Measurements from ENCODE around the gene CILP.

Gene CILP

GRCh38 chr15:65222891-65223290, 11.6 kb upstream of the CILP start:
- H3K4me3 ChIP-seq (replicated peaks; ENCODE audit: low read depth, low read length): no peak overlapping the region
- no peak for DNase-seq (ENCODE audit: low read depth)

DNA sequence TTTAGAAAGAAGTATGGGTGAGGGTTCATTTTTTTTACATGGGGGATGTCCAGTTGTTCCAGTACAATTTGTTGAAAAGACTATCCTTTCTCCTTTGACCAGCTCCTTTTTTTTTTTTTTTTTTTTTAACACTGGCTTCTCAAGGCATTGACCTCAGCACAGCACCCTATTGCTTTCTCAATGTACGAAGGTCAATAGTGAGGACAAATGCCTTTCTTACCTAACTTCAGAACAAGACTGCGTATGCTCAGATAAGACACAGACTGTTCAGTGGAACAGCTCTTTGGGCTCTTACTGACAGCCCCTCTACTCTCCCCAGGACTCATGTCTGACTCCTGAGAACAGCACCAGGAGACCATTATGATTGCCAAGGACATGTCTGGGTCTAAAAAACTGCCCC, 10.4 kb upstream of the CILP start:
- no peak overlapping the region for H3K4me3 ChIP-seq (replicated peaks; ENCODE audit: low read depth, low read length)
- no peak for DNase-seq (ENCODE audit: low read depth)
- no peak for TF ChIP-seq CTCF (IDR thresholded peaks at IDR 0.05; ENCODE audit: low read length, missing control alignments)

More at GRCh38 chr15:65222891-65223290, 11.6 kb upstream of the CILP start:
- TF ChIP-seq CTCF (IDR thresholded peaks at IDR 0.05; ENCODE audit: low read length, missing control alignments): no peak

DNA sequence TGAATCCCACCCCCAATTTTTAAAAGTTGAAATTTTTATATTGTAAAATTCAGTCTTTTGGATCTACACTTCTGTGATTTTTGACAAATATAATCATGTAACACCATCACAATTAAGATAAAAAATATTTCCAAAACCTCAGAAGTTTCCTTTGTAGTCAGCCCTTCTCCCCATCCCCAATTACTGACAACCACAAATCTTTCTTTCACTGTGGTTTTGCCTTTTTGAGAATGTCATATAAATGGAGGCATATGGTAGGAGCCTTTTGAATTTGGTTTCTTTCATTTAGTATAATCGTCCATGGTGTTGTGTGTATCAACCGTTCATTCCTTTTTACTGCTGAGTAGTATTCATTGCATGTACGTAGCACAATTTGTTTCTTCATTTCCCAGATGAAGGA, 7.9 kb upstream of the CILP start:
- TF ChIP-seq CTCF (IDR thresholded peaks at IDR 0.05; ENCODE audit: low read length, missing control alignments): no peak
- no peak for DNase-seq (ENCODE audit: low read depth)
- H3K4me3 ChIP-seq (replicated peaks; ENCODE audit: low read depth, low read length): no peak overlapping the region

DNA sequence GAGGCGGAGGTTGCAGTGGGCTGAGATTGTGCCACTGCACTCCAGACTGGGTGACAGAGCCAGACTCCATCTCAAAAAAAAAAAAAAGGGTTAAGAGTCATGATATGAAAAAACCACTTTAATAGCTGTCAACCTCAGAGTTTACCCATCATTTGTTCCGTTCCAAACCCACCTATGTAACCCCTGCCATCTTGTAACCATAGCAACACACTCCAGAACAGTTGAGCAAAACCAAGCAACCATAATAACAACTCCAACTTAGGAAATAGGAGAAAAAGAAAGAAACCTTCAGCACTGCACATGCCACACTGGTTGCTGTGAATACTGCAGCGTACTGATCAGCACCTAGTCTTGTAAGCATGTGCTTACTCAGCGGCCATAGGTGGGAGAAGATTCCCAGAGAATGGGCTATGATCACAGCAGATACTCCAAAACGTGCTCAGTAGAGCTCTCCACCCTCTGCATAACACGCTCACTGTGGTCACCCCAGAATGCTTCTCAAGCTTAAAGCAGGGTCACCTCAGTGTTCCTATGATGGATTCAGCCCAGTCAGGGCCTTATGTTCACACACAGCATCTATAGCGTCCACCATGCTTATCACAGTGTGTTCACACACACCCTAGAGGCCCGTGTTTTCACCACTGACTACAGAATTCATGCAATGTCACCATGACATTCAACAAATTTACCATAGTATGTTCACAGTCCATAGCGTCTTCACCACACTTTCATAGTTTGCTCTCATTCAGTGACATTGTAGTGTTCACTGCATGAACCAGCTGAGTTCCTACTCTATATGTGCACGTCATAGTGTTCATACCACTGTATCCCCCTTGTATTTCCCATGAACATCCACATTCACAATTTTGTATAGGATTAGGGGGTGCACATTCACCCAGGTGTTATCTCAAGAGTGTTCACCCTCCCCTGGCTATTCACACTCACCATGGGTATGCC, 6.5 kb upstream of the CILP start:
- H3K4me3 ChIP-seq (replicated peaks; ENCODE audit: low read depth, low read length): no peak overlapping the region
- TF ChIP-seq CTCF (IDR thresholded peaks at IDR 0.05; ENCODE audit: low read length, missing control alignments): no peak

DNA sequence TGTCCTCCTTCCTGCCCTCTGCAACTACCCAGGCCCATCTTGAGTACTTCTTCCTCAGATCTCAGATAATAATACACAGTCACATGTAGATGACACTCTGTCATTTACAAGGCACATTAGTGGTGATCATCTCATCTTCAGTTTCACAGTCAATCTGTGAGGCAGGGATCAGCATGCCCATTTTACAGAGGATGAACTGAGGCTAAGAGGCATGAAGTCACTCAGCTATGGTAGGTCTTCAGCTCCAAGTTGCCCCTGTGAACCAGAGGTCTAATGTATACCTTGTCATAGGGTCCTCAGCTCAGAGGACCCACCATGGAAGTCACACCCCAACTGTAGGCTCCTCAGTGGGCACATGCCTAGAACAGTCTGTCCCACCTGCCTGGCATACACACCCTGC, 4.2 kb upstream of the CILP start:
- H3K4me3 ChIP-seq (replicated peaks; ENCODE audit: low read depth, low read length): no peak overlapping the region
- TF ChIP-seq CTCF (IDR thresholded peaks at IDR 0.05; ENCODE audit: low read length, missing control alignments): no peak
- DNase-seq (ENCODE audit: low read depth): no peak

More for the DNA sequence above, 6.5 kb upstream of the CILP start:
- no peak for DNase-seq (ENCODE audit: low read depth)

- H3K4me3 ChIP-seq (replicated peaks; ENCODE audit: low read depth, low read length): no peak overlapping the region
- TF ChIP-seq CTCF (IDR thresholded peaks at IDR 0.05; ENCODE audit: low read length, missing control alignments): no peak
- DNase-seq (ENCODE audit: low read depth): no peak
These were observed 2.7 kb upstream of the CILP start for GRCh38 chr15:65214010-65214409.

- no peak overlapping the region for H3K4me3 ChIP-seq (replicated peaks; ENCODE audit: low read depth, low read length)
- TF ChIP-seq CTCF (IDR thresholded peaks at IDR 0.05; ENCODE audit: low read length, missing control alignments): no peak
- no peak for DNase-seq (ENCODE audit: low read depth)
These were observed 2.0 kb upstream of the CILP start for GRCh38 chr15:65213241-65213640.

Data from fibroblast of pulmonary artery (primary cell).